GM19372 (cell line): ENCODE measurements around the gene APOO.
"Not testable (repeated sequence)": the region's sequence is repeated elsewhere in the genome, so short reads cannot be mapped to it uniquely, and the experiment has no call there.

Experiments used
- ATAC-seq: cut with Tn5 transposase; IDR thresholded peaks from one replicate; pipeline ENCODE4 v1.9.1; 2021; ENCODE audit warnings: mild to moderate bottlenecking, low read depth, moderate library complexity; ENCODE audit not compliant: unreplicated experiment

APOO gene

GRCh38 chrX:23907111-23907497 is 634 bp downstream of the APOO start:
- ATAC-seq = no peak

GRCh38 chrX:23904096-23904495 is 3.6 kb downstream of the APOO start:
- no peak for ATAC-seq

GRCh38 chrX:23902419-23902818 is 5.3 kb downstream of the APOO start:
- ATAC-seq = no peak

- no peak for ATAC-seq
Observed at GRCh38 chrX:23901805-23902204, 5.9 kb downstream of the APOO start.

GRCh38 chrX:23901060-23901459 is 6.7 kb downstream of the APOO start:
- no peak for ATAC-seq

GRCh38 chrX:23900220-23900797 is 7.4 kb downstream of the APOO start:
- ATAC-seq = no peak

GRCh38 chrX:23898412-23898959 is 9.3 kb downstream of the APOO start:
- no peak for ATAC-seq

- ATAC-seq = no peak
Observed at GRCh38 chrX:23896981-23897380, 10.8 kb downstream of the APOO start.

- ATAC-seq = not testable (repeated sequence)
Observed at GRCh38 chrX:23896539-23896938, 11.2 kb downstream of the APOO start.

- ATAC-seq = not testable (repeated sequence)
Observed at GRCh38 chrX:23894993-23895392, 12.7 kb downstream of the APOO start.

GRCh38 chrX:23890933-23891332 is 16.8 kb downstream of the APOO start:
- no peak for ATAC-seq

- no peak for ATAC-seq
Observed at GRCh38 chrX:23888887-23889501, 18.7 kb downstream of the APOO start.

- no peak for ATAC-seq
Observed at GRCh38 chrX:23887918-23888317, 19.8 kb downstream of the APOO start.

- no peak for ATAC-seq
Observed at GRCh38 chrX:23887451-23887850, 20.3 kb downstream of the APOO start.

GRCh38 chrX:23885803-23886202 is 21.9 kb downstream of the APOO start:
- ATAC-seq = no peak

- no peak for ATAC-seq
Observed at GRCh38 chrX:23884427-23885024, 23.2 kb downstream of the APOO start.

- no peak for ATAC-seq
Observed at GRCh38 chrX:23883737-23884354, 23.9 kb downstream of the APOO start.

GRCh38 chrX:23879380-23880090 is 28.2 kb downstream of the APOO start:
- ATAC-seq = no peak

GRCh38 chrX:23871905-23872546 is 35.7 kb downstream of the APOO start:
- ATAC-seq = no peak

- no peak for ATAC-seq
Observed at GRCh38 chrX:23870041-23870440, 37.7 kb downstream of the APOO start.
